ENCODE data around the gene DEFB121.

- TF ChIP-seq CTCF (conservative IDR thresholded peaks at IDR 0.05; ENCODE audit: low read depth, low read length) (no peak), EZH2 (IDR thresholded peaks at IDR 0.05; ENCODE audit: low read length, unreplicated experiment) (no peak), EZH2phosphoT487 (IDR thresholded peaks at IDR 0.05; ENCODE audit: borderline replicate concordance, low read length) (no peak)
Measured at GRCh38 chr20:31425797-31426196, 19.8 kb upstream of the DEFB121 start.

Data from PC-3 (cell line).